GM19324 (cell line): Measurements from ENCODE around the gene DCAF10.
"Not testable (repeated sequence)": the region's sequence is repeated elsewhere in the genome, so short reads cannot be mapped to it uniquely, and the experiment has no call there.

Experiments
- ATAC-seq: cut with Tn5 transposase; IDR thresholded peaks from one replicate; pipeline ENCODE4 v1.9.1; 2021; ENCODE audit warnings: mild to moderate bottlenecking, moderate library complexity; ENCODE audit not compliant: unreplicated experiment, low FRiP score

The DCAF10 gene

GRCh38 chr9:37800631-37801286 lies at the start of gene DCAF10:
Gene DCAF10 (plus strand): TSS chr9:37800797. CDS start chr9:37800867, 70 bp downstream.
- ATAC-seq: peak; percentile 84

DNA sequence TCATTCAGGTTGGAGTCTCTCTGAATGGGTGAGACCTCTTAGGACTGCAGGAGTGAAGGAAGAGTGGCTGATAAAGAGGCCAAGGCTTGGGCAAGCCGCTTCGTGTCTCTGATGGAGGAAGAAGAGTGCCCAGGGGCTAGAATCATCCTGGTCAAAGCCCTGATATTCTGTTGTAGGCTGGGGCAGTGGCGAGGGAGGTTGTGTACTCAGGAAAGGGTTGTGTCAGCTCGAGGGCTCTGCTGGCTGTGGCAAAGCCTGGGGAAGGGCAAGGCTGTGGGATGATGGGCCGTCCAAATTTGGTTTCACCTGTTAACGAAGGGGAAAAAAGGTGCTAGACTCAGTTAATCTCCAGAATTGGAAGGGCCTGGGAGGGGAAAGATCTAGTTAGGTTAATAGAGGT lies 49.4 kb upstream of the DCAF10 start:
- no peak for ATAC-seq

DNA sequence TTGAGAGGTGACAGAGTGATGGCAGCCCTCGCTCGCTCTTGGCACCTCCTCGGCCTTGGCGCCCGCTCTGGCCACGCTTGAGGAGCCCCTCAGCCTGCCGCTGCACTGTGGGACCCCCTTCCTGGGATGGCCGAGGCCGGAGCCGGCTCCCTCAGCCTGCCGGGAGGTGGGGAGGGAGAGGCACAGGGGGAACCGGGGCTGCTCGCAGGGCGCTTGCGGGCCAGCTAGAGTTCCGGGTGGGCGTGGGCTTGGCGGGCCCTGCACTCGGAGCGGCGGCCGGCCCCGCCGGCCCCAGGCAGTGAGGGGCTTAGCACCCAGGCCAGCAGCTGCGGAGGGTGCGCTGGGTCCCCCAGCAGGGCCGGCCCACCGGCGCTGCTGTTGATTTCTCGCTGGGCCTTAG lies 48.9 kb upstream of the DCAF10 start:
- not testable (repeated sequence) for ATAC-seq

DNA sequence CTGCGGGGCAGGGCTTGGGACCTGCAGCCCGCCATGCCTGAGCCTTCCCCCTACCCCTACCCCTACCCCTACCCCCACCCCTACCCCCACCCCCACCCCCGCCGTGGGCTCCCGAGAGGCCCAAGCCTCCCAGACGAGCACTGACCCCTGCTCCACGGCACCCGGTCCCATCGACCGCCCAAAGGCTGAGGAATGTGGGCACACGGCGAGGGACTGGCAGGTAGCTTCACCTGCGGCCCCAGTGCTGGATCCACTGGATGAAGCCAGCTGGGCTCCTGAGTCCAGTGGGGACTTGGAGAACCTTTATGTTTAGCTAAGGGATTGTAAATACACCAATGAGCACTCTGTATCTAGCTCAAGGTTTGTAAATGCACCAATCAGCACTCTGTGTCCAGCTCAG lies 48.5 kb upstream of the DCAF10 start:
- not testable (repeated sequence) for ATAC-seq

DNA sequence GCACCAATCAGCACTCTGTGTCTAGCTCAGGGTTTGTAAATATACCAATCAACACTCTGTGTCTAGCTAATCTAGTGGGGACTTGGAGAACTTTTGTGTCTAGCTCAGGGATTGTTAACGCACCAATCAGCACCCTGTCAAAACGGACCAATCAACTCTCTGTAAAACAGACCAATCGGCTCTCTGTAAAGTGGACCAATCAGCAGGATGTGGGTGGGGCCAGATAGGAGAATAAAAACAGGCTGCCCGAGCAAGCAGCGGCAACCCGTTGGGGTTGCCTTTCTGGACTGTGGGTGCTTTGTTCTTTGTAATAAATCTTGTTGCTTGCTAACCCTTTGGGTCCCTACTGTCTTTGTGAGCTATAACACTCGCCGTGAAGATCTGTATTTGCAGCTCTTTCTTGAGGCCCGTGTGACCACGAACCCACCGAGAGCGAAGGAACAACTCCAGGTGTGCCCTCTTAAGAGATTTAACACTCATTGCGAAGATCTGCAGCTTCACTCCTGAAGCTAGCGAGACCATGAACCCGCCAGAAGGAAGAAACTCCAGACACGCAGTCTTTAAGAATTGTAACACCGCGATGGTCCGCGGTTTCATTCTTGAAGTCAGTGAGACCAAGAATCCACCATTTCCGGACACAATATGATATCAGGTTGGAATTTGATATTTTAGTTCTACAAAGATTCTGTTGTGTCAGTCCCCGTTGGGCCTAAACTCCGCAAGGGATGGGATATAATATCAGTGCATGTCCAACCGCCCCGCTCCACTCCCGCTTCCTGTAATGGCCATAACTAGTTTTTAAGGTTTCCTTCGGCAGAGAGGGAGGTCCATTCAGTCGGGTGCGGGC lies 47.7 kb upstream of the DCAF10 start:
- no peak for ATAC-seq

- peak; percentile 80 for ATAC-seq
Measured at GRCh38 chr9:37753489-37754190, 47.0 kb upstream of the DCAF10 start, which contains the start of gene TRMT10B. Gene TRMT10B (plus strand): TSS chr9:37753805. CDS start chr9:37761932, 8,127 bp downstream.

GRCh38 chr9:37758747-37759146 lies 41.9 kb upstream of the DCAF10 start:
- ATAC-seq: no peak

DNA sequence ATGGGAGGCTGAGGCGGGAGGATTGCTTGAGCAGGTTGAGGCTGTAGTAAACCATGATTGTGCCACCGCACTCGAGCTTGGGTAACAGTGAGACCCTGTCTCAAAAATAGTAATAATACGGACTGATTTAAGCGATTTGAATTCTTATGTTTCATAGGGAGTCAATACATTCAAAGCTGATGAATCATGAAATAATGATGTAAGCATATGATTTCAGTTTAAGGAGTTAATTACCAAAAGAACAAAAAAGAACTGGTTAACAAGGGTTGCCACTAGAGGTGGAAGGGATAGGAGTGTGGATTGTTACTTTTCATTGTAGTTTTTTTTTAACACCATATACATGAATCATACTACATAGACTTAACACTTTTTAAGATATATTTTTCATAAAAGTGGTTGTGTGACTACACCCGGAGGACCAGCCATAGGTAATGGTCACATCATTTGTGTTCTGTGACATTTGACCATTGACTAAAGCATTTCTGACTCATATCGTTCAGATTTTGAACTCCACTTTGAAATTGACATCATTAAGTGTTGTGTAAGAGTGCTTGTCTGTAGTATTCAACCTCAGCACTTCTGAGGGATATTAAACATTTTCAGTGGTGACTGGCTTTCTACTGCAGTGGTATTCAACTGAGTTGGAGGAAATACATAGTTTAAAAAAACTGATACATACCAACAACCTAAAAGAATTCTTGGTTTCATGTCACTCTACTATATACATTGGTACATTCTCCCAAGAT lies 40.0 kb upstream of the DCAF10 start:
- ATAC-seq: no peak

DNA sequence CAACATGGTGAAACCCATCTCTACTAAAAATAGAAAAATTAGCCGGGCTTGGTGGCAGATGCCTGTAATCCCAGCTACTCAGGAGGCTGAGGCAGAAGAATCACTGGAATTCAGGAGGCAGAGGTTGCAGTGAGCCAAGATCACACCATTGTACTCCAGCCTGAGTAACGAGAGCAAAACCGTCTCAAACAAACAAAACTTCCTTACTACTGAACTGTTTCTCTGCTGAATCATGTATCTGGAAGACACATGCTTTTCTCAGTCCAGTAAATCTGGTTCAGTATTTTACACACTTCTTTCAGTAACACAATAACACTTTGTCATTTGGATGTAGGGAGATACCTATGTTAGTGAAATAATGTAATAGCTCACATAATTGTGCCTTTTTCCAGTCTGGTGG lies 39.1 kb upstream of the DCAF10 start:
- no peak for ATAC-seq

DNA sequence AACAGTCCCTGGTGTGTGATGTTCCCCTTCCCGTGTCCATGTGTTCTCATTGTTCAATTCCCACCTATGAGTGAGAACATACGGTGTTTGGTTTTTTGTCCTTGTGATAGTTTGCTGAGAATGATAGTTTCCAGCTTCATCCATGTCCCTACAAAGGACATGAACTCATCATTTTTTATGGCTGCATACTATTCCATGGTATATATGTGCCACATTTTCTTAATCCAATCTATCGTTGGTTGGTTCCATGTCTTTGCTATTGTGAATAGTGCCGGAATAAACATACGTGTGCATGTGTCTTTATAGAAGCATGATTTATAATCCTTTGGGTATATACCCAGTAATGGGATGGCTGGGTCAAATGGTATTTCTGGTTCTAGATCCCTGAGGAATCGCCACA lies 35.3 kb upstream of the DCAF10 start:
- not testable (repeated sequence) for ATAC-seq

- no peak for ATAC-seq
Measured at GRCh38 chr9:37769306-37769705, 31.3 kb upstream of the DCAF10 start.

DNA sequence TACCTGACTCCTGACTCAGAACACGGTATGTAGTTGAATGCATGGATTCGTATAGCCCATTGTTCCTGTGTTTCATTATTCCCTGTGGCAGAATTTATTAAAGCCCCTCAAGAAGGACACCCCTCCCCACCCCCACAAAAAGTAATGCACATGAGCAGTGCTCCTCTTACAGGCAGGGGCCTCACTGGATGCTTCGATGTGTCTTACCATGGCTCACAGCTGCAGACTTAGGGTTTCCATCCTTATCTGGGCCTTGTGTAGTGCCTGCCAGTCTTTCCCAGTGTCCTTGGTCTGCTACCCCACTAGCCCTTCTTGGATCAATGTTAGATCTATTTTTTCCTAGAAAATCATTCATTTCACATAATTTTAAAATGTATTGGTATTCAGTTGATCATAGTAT lies 30.6 kb upstream of the DCAF10 start:
- ATAC-seq: no peak

DNA sequence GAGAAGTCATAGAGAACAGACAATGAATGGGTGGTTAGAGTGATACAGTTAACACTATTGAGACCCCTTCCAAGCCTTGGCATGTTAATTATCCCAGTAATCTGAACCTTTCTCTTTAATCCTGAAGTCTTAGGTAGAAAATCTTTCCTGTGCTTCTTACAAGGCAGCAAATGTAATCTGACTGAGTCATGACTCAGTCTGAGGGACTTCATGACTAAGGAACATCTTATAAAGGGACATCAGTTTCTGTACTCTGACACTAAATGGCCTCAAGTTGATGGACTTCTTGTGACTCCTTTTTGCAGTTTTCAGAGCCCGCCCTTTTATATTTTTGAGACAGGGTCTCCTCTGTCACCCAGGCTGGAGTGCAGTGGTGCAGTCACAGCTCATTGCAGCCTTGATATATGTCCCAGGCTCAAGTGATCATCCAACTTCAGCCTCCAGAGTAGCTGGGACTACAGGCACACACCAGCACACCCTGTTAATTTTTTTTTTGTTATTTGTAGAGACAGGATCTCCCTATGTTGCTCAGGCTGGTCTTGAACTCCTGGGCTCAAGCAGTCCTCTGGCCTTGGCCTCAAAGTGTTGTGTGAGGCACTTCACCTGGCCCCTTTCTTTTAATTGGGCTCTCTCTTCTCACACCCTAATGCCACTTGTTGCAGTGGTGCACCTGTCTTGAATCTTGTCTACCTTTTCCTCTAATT lies 25.2 kb upstream of the DCAF10 start:
- ATAC-seq: no peak

DNA sequence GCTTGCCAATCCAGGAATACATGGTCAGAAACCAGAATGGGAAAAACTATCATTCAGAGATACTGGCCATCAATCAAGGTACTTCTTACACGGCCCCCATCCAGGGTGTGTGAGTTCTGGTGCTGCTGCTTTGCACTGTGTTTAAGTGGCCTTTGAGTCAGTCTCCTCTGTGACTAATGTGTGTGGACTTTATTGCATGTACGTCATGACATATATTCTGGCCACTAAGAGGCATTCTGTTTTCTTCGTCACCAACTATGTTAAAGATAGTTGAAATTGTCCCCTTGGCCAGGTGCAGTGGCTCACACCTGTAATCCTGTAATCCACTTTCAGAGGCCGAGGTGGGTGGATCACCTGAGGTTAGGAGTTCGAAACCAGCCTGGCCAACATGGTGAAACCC lies 24.3 kb upstream of the DCAF10 start:
- no peak for ATAC-seq

GRCh38 chr9:37778534-37778933 lies 22.1 kb upstream of the DCAF10 start:
- ATAC-seq: no peak

DNA sequence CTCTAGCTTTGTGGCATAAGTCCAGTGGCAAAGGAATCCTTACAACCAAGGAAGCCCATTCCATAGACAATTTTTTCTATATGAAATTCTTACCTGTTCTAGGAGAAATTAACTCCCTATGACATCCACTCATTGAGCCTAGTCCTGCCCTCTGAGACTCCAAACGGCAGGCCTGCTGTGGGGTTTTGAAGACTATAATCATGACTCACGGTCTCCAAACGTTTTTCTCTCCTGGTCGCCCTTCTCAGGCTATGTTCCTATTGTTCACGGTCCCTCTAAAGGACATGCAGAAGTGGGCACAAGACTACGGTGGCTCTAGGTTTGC lies 16.3 kb upstream of the DCAF10 start:
- ATAC-seq: no peak

DNA sequence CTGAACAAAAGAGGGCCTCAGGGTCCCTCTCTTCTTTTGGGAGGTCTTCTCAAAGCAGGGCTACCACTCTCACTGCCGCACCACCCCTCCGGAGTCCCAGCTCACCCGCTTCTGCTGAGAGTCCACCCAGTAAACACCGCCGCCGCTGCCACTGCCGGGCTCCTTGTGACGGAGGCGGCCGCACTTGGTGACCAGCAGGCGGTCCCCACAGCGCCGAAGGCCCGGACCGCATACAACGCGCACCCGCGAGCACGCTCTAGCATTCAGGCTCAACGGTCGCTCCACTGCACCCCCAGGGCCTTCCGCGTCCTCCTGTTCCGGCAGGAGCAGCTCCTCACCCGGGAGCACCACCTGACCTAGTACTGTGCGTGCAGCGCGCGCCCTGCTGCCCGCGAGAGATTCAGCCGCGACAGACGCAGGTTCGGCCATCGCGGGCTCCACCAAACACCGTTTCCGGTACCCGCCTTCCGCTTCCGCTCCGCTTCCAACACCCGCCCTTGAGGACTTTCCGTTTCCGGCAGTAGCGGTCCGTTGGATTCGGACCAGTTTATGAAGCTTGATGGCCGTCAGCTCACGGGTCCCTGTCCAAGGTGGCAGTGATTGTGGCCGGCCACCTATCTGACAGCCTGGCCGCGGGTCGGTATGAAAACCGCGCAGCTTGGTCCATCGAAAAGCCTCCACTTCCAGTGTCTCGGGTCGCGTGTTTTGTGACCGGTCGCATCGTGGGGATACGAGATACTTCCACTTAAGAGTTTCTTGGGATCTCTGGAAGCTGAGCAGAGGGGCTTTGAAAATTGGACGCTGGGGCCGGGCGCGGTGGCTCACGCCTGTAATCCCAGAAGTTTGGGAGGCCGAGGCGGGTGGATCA lies 15.7 kb upstream of the DCAF10 start, which contains the start of gene EXOSC3:
TSS of gene EXOSC3 (minus strand) at position 449 of the 868 bp plus-strand sequence. CDS start at position 429, 20 bp downstream.
- ATAC-seq: peak; percentile 92

GRCh38 chr9:37787059-37787458 lies 13.5 kb upstream of the DCAF10 start:
- ATAC-seq: no peak

DNA sequence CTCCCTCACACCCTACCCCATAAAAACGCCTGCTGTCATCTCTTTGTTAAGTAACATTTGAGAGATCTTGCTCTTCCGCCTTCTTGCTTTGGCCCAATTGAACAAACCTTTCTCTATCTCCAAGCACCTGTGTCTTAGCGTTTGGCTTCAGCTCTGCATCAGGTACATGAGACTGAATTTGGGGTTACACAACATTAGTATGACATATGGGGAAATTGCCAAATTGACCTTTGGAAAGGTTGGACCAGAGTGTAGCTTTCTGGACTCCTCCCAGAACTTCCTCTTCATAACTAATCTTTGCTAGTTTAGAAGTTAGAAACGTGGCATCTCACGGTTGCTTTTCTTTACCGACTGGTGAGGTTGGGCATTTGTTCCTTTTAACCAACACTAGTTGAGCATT lies 12.3 kb upstream of the DCAF10 start:
- ATAC-seq: no peak
